ENCODE results near the gene TBC1D17.

TBC1D17 gene

GRCh38 chr19:49891393-49891792 lies 13.9 kb downstream of the TBC1D17 start:
- Histone ChIP-seq H3K27me3 (ENCODE audit: control insufficient read depth, insufficient read depth, low read length) (peaks cover 14% of the 10 kb centered on the region), H3K4me2 (ENCODE audit: low read length) (no peak overlapping the region), H3K4me3 (ENCODE audit: low read length) (no peak overlapping the region), H3K4me1 (ENCODE audit: control insufficient read depth, insufficient read depth, low read length) (peaks cover 6% of the 10 kb centered on the region), H3K9me3 (replicated peaks; ENCODE audit: low read length) (no peaks in the 10 kb centered on the region), H3K36me3 (ENCODE audit: insufficient read depth, low read length) (no peaks in the 10 kb centered on the region), H3K9ac (ENCODE audit: low read depth, low read length) (no peak overlapping the region)

DNA sequence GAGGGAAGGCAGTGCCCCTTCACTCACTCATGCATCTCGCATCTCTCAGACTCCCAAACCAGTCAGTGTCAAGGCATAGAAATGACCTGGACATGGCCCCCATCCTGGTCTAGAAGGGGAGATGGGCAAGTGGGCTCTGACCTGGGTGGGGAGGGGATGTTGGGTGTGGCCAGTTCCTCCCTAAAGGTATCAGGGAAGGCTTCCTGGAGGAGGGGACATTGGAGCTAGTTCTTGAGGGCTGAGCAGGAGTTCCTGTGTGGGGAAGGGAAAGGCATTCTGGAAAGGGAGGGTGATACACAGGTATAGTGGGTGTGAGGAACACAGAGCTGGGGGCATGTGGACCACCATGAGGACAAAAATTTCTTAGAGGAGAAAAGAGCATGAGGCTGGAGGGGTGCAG lies 15.2 kb downstream of the TBC1D17 start:
- no peak overlapping the region for H3K4me2 ChIP-seq (ENCODE audit: low read length)
- no peak overlapping the region for H3K9ac ChIP-seq (ENCODE audit: low read depth, low read length)
- H3K4me1 ChIP-seq (ENCODE audit: control insufficient read depth, insufficient read depth, low read length), result peaks cover 18% of the 10 kb centered on the region
- no peaks in the 10 kb centered on the region for H3K36me3 ChIP-seq (ENCODE audit: insufficient read depth, low read length)
- no peak overlapping the region for H3K4me3 ChIP-seq (ENCODE audit: low read length)
- no peaks in the 10 kb centered on the region for H3K9me3 ChIP-seq (replicated peaks; ENCODE audit: low read length)
- H3K27me3 ChIP-seq (ENCODE audit: control insufficient read depth, insufficient read depth, low read length), result peaks cover 14% of the 10 kb centered on the region

DNA sequence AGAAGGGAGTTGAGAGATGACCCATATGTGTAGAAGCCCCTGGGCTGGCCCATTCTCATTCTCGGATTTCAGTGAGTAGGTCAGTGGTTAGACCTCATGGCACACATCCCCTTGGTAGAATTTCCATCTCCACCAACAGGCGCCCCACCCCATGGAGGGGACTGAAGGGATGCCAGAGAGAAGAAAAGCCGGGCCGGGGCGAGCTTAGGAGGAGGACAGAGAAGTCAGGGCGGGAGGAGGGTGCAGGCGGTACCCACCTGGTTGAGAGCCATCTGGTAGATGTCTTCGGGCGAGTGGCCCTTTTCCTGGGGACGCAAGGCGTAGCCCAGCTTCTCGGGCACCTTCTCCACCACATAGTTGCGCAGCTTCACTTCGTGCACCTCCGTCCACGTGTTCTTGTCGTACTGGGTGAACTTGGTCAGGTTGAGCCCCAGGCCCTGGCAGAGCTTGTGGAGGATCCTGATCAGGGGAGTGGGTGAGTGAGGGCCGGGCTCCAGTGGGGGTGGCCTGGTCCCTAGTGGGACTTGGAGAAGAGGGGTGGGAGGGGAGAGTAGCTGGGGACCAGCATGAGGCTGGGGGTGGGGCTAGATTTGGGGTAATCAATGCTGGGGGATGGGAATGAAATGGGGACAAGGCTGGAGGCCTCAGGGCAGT lies 16.6 kb downstream of the TBC1D17 start:
- Histone ChIP-seq H3K9me3 (replicated peaks; ENCODE audit: low read length) (no peaks in the 10 kb centered on the region), H3K4me1 (ENCODE audit: control insufficient read depth, insufficient read depth, low read length) (peaks cover 21% of the 10 kb centered on the region), H3K36me3 (ENCODE audit: insufficient read depth, low read length) (no peaks in the 10 kb centered on the region), H3K4me3 (ENCODE audit: low read length) (no peak overlapping the region), H3K27me3 (ENCODE audit: control insufficient read depth, insufficient read depth, low read length) (peaks cover 14% of the 10 kb centered on the region), H3K4me2 (ENCODE audit: low read length) (no peak overlapping the region), H3K9ac (ENCODE audit: low read depth, low read length) (no peak overlapping the region)

DNA sequence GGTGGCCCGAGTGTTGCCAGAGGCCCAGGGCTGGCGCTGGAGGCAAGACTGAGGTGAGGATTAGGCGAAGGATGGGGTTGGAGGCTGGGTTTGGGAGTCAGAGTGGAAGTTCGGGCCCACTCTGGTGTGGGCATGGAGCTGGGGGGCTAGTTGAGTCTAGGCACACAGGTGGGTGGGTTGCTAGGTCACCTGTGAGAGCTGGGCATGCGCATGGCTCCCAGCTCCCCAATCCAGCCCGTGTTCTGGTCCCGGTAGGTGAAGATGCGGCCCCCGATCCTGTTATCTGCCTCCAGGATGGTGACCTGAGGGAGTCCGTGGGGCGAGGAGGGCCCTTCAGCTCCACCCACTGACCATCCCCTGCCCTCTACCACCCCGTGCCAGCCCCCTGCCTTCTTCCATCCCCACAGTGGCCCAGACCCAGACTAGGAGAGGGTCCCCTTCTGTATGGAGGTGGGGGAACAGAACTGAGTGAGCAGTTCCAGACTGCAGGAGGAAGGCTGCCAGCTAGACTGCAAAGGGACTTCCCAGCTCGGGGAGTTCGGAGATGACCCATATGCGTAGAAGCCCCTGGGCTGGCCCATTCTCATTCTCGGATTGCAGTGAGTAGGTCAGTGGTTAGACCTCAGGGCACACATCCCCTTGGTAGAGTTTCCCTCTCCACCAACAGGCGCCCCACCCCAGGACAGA lies 17.5 kb downstream of the TBC1D17 start:
- Histone ChIP-seq H3K36me3 (ENCODE audit: insufficient read depth, low read length) (no peaks in the 10 kb centered on the region), H3K27me3 (ENCODE audit: control insufficient read depth, insufficient read depth, low read length) (peaks cover 14% of the 10 kb centered on the region), H3K4me1 (ENCODE audit: control insufficient read depth, insufficient read depth, low read length) (peaks cover 18% of the 10 kb centered on the region), H3K9ac (ENCODE audit: low read depth, low read length) (no peak overlapping the region), H3K4me2 (ENCODE audit: low read length) (no peak overlapping the region), H3K9me3 (replicated peaks; ENCODE audit: low read length) (no peaks in the 10 kb centered on the region), H3K4me3 (ENCODE audit: low read length) (no peak overlapping the region)

GRCh38 chr19:49895566-49896297 lies 18.2 kb downstream of the TBC1D17 start:
- Histone ChIP-seq H3K4me2 (ENCODE audit: low read length) (no peak overlapping the region), H3K9ac (ENCODE audit: low read depth, low read length) (no peak overlapping the region), H3K9me3 (replicated peaks; ENCODE audit: low read length) (no peaks in the 10 kb centered on the region), H3K27me3 (ENCODE audit: control insufficient read depth, insufficient read depth, low read length) (peaks cover 14% of the 10 kb centered on the region), H3K4me3 (ENCODE audit: low read length) (no peak overlapping the region), H3K36me3 (ENCODE audit: insufficient read depth, low read length) (no peaks in the 10 kb centered on the region), H3K4me1 (ENCODE audit: control insufficient read depth, insufficient read depth, low read length) (peaks cover 15% of the 10 kb centered on the region)

- no peak within 1 kb of the TSS for H3K9ac ChIP-seq (ENCODE audit: low read depth, low read length)
- peak within 1 kb of the TSS; percentile 26 for H3K4me2 ChIP-seq (ENCODE audit: low read length)
- peak within 1 kb of the TSS; percentile 13 for H3K4me3 ChIP-seq (ENCODE audit: low read length)
Observed at GRCh38 chr19:49896863-49897621, 19.5 kb downstream of the TBC1D17 start, which contains the start of gene IL4I1. IL4I1 (minus strand) TSS chr19:49896887; CDS start chr19:49896160, 727 bp downstream.

GRCh38 chr19:49904136-49904535 lies 26.6 kb downstream of the TBC1D17 start:
- H3K9ac ChIP-seq (ENCODE audit: low read depth, low read length), result no peak overlapping the region
- no peaks in the 10 kb centered on the region for H3K27me3 ChIP-seq (ENCODE audit: control insufficient read depth, insufficient read depth, low read length)
- no peak overlapping the region for H3K4me3 ChIP-seq (ENCODE audit: low read length)
- no peaks in the 10 kb centered on the region for H3K4me1 ChIP-seq (ENCODE audit: control insufficient read depth, insufficient read depth, low read length)
- peaks cover 21% of the 10 kb centered on the region for H3K36me3 ChIP-seq (ENCODE audit: insufficient read depth, low read length)
- no peak overlapping the region for H3K4me2 ChIP-seq (ENCODE audit: low read length)
- H3K9me3 ChIP-seq (replicated peaks; ENCODE audit: low read length), result no peaks in the 10 kb centered on the region

More at GRCh38 chr19:49896863-49897621, 19.5 kb downstream of the TBC1D17 start, which contains the start of gene IL4I1:
- peaks cover 4% of the 10 kb centered on the region for H3K27me3 ChIP-seq (ENCODE audit: control insufficient read depth, insufficient read depth, low read length)
- no peaks in the 10 kb centered on the region for H3K9me3 ChIP-seq (replicated peaks; ENCODE audit: low read length)
- peaks cover 15% of the 10 kb centered on the region for H3K4me1 ChIP-seq (ENCODE audit: control insufficient read depth, insufficient read depth, low read length)
- no peaks in the 10 kb centered on the region for H3K36me3 ChIP-seq (ENCODE audit: insufficient read depth, low read length)

DNA sequence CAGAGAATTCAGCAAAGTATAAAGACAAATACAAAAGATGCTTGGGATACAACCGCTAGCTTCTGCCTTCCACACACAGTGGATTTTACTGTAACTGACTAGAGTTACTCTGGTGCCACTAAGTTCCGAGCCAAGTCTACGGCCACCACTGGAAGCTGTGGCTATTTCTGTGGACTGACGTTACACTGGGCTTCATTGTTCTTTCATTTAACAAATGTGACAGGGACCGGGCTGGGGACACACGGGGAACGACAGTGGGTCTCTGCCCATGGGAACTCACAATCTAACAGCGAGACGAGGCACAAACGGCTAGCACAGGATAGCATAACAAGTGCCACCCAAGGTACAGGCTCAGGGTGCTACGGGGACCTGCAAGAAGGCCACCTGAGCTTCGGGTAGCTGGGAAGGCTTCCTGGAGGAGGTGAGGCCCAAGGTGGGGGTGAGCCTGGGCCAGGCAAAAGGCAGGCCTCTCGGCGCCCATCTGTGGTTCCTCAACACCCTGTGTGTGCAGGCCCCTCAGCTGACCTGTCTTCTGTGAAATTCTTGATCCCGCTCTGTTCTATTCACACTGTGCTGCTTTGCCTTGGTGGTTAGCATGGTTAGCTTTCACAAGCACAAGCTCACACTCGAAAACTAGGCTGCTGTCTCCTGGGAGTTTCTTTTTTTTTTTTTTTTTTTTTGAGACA lies 29.5 kb downstream of the TBC1D17 start:
- no peaks in the 10 kb centered on the region for H3K27me3 ChIP-seq (ENCODE audit: control insufficient read depth, insufficient read depth, low read length)
- H3K4me2 ChIP-seq (ENCODE audit: low read length), result no peak overlapping the region
- peaks cover 33% of the 10 kb centered on the region for H3K36me3 ChIP-seq (ENCODE audit: insufficient read depth, low read length)
- H3K4me1 ChIP-seq (ENCODE audit: control insufficient read depth, insufficient read depth, low read length), result no peaks in the 10 kb centered on the region
- no peak overlapping the region for H3K4me3 ChIP-seq (ENCODE audit: low read length)
- no peaks in the 10 kb centered on the region for H3K9me3 ChIP-seq (replicated peaks; ENCODE audit: low read length)
- H3K9ac ChIP-seq (ENCODE audit: low read depth, low read length), result no peak overlapping the region

DNA sequence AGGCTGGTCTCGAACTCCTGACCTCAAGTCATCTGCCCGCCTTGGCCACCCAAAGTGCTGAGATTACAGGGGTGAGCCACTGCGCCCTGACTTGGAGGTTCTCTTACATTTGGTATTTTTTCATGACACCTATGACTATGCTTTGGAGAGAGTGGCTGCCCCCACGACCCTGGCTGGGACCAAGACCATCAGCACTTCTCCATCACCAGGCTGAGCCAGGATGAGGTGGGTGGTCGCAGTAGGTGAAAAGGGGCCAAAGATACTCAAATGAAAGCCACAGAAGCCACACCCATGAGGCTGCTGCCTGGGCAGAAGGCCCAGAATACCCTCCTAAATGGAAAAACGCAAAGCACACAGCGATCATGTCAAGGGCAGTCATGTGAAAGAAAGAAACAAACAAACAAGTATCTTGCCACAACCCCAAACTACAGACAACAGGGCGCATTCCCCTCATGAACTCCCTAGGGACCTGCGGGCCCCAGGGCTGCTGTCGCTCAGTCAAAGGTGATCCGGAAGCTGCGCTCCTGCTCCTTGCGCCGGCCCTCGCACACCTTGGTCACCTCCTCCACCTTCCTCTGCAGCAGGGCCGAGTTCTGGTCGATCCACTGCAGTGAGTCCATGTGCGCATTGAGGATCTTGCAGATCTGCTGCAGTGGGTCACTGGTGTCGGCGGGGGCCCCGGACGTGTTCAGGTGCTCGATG lies 30.4 kb downstream of the TBC1D17 start:
- Histone ChIP-seq H3K9ac (ENCODE audit: low read depth, low read length) (no peak overlapping the region), H3K9me3 (replicated peaks; ENCODE audit: low read length) (no peaks in the 10 kb centered on the region), H3K4me1 (ENCODE audit: control insufficient read depth, insufficient read depth, low read length) (no peaks in the 10 kb centered on the region), H3K36me3 (ENCODE audit: insufficient read depth, low read length) (peaks cover 39% of the 10 kb centered on the region), H3K4me2 (ENCODE audit: low read length) (no peak overlapping the region), H3K27me3 (ENCODE audit: control insufficient read depth, insufficient read depth, low read length) (no peaks in the 10 kb centered on the region), H3K4me3 (ENCODE audit: low read length) (no peak overlapping the region)
